ENCODE results near the gene ELP1.
A peak's percentile ranks its signal among the peaks of the same experiment; 100 is the strongest.

The ELP1 gene

DNA sequence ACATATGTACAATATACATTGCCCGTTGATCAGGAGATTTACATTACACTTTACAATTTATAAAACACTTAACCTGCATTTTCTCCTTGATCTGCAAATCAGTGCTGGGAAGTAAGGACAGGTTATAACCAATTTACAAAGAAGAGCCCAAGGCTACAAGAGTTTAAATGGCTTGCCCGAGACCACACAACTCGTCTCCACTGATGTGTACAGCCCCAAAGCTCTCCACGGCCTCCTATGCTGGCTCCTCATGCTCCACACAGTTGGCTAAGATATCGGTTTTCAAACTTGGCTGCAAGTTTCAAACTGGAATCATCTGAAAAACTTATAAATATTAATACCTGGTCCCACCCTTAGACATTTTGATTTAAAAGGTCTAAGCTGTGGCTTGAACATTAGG is 88.4 kb downstream of the ELP1 start:
- TF ChIP-seq TAF1 (IDR thresholded peaks at IDR 0.05; ENCODE audit: low read depth) (no peak), REST (IDR thresholded peaks at IDR 0.05; ENCODE audit: low read depth) (no peak), EGR1 (IDR thresholded peaks at IDR 0.05) (no peak), CREB1 (IDR thresholded peaks at IDR 0.05; ENCODE audit: low read depth) (no peak), ZBTB7A (IDR thresholded peaks at IDR 0.05; ENCODE audit: low read depth) (no peak), RAD21 (IDR thresholded peaks at IDR 0.05; ENCODE audit: low read depth) (no peak), NFIC (IDR thresholded peaks at IDR 0.05) (no peak), FOXM1 (IDR thresholded peaks at IDR 0.05; ENCODE audit: borderline replicate concordance, low read depth) (no peak), YY1 (IDR thresholded peaks at IDR 0.05; ENCODE audit: low read depth) (no peak), EP300 (IDR thresholded peaks at IDR 0.05; ENCODE audit: borderline replicate concordance) (no peak), TCF12 (IDR thresholded peaks at IDR 0.05; ENCODE audit: low read depth) (no peak), TEAD4 (IDR thresholded peaks at IDR 0.05) (no peak), CEBPB (IDR thresholded peaks at IDR 0.05) (no peak)
- TF ChIP-seq, protein P1, sequence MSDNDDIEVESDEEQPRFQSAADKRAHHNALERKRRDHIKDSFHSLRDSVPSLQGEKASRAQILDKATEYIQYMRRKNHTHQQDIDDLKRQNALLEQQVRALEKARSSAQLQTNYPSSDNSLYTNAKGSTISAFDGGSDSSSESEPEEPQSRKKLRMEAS (IDR thresholded peaks at IDR 0.05): no peak
- TF ChIP-seq, protein P2, sequence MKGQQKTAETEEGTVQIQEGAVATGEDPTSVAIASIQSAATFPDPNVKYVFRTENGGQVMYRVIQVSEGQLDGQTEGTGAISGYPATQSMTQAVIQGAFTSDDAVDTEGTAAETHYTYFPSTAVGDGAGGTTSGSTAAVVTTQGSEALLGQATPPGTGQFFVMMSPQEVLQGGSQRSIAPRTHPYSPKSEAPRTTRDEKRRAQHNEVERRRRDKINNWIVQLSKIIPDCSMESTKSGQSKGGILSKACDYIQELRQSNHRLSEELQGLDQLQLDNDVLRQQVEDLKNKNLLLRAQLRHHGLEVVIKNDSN (IDR thresholded peaks at IDR 0.05): no peak

DNA sequence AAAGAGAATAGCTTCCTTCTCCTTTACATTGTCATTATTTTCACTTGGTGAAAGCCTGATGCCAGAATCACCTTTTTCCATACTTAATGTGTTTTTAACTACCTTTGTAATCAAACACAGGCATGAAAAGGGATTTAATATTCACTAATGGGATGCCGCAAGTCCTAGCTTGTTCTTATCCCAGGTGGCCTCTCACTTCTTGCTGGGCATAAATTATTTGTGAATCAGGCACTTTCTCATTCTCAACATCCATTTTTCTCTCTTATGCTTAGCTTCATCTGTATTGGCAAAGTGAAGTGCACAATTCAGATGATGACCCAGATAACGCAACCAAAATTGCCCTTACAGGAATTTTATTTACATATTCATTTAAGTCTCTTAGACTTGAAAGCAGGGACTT is 89.1 kb downstream of the ELP1 start:
- TF ChIP-seq, protein P2 (IDR thresholded peaks at IDR 0.05): no peak
- TF ChIP-seq NFIC (IDR thresholded peaks at IDR 0.05): no peak

- TF ChIP-seq RAD21 (IDR thresholded peaks at IDR 0.05; ENCODE audit: low read depth) (no peak), NFIC (IDR thresholded peaks at IDR 0.05) (no peak), TCF12 (IDR thresholded peaks at IDR 0.05; ENCODE audit: low read depth) (no peak), ZBTB7A (IDR thresholded peaks at IDR 0.05; ENCODE audit: low read depth) (no peak)
Observed at GRCh38 chr9:108844391-108844790, 89.5 kb downstream of the ELP1 start.

GRCh38 chr9:108842610-108843295 is 91.2 kb downstream of the ELP1 start:
- TF ChIP-seq EP300 (IDR thresholded peaks at IDR 0.05; ENCODE audit: borderline replicate concordance): no peak
- no peak for TF ChIP-seq TEAD4 (IDR thresholded peaks at IDR 0.05)
- TF ChIP-seq TAF1 (IDR thresholded peaks at IDR 0.05; ENCODE audit: low read depth): no peak

DNA sequence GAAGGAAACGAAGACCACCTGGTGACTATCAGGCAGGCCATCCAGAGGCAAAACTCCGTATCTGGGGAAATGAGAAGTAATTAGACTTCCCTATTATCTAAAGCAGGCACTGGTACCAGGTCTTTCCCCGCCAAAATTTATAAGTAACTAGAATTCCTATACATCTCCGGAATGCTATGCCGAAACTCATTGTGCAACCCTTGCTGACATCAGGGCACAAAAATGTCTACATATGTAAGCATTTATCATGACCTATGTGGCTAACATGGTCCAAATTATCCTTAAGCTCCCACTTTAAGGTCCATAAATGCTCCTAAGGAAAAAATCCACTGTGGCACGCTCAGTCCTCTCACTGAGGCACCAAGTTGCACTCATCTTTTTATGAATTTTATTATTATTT is 95.9 kb downstream of the ELP1 start:
- TF ChIP-seq CEBPB (IDR thresholded peaks at IDR 0.05): peak; percentile 46; the same call in 1 of the 2 replicates
- TF ChIP-seq, protein P2 (IDR thresholded peaks at IDR 0.05): no peak
- TF ChIP-seq, protein P1 (IDR thresholded peaks at IDR 0.05): no peak

GRCh38 chr9:108837530-108837929 is 96.4 kb downstream of the ELP1 start:
- TF ChIP-seq NFIC (IDR thresholded peaks at IDR 0.05) (no peak), EGR1 (IDR thresholded peaks at IDR 0.05) (no peak), TAF1 (IDR thresholded peaks at IDR 0.05; ENCODE audit: low read depth) (no peak), FOXM1 (IDR thresholded peaks at IDR 0.05; ENCODE audit: borderline replicate concordance, low read depth) (no peak), RAD21 (IDR thresholded peaks at IDR 0.05; ENCODE audit: low read depth) (no peak), REST (IDR thresholded peaks at IDR 0.05; ENCODE audit: low read depth) (no peak)
- TF ChIP-seq, protein P1 (IDR thresholded peaks at IDR 0.05): no peak
- TF ChIP-seq, protein P2 (IDR thresholded peaks at IDR 0.05): no peak
